Endothelial cell of umbilical vein (primary cell): Measurements from ENCODE around the gene ANXA2. TPM values are rescaled to one million over a fixed set of nuclear protein-coding genes. Genes with fewer than 3 reads are reported as not detected.

Source experiments
- BruUV-seq: library from RNA; stranded (reverse); fragments of 400-500 nt; replicated peaks from 2 replicates; lab custom pipeline; 2021; lab: Mats Ljungman, UMichigan
- CTCF ChIA-PET: fragments of 300-600, 350-600 bp; sonication (Branson Sonifier 250); formaldehyde crosslinking; loops from one replicate; lab custom pipeline; 2021; ENCODE audit warnings: antibody characterized with exemption, inconsistent platforms; lab: Charles Lee
- POLR2A ChIA-PET: fragments of 300-600, 350-600 bp; sonication (Branson Sonifier 250); formaldehyde crosslinking; loops from one replicate; lab custom pipeline; 2021; ENCODE audit warnings: antibody characterized with exemption, inconsistent platforms; lab: Charles Lee
- DNase-seq: peaks from one replicate; pipeline ENCODE4 v3.0.0-alpha.2; 2011; ENCODE audit warnings: low read depth, low spot score
- FAIRE-seq: peaks from 2 replicates; lab custom pipeline; 2011; peaks lifted over from hg19 to GRCh38; lab: Jason Lieb, UNC
- H2AFZ ChIP-seq: 2 replicates; pipeline ENCODE4 v1.6.0; 2012; ENCODE audit warnings: low read depth, low read length, control low read depth, inconsistent platforms
- H3K27ac ChIP-seq: 2 replicates; pipeline ENCODE4 v1.5.1; 2011; ENCODE audit warnings: low read depth, mild to moderate bottlenecking, control low read depth, low read length, moderate library complexity; ENCODE audit not compliant: insufficient read depth
- H3K27me3 ChIP-seq, 2 experiments: 2 replicates each; pipeline versions ENCODE4 v1.6.0 to v1.6.1; 2011; ENCODE audit warnings: low read length in 2 of 2, mixed read lengths in 1 of 2; ENCODE audit not compliant: control insufficient read depth in 2 of 2, insufficient read depth in 2 of 2
- H3K36me3 ChIP-seq, 2 experiments: 2 replicates in 1 of 2; 3 replicates in 1 of 2; pipeline ENCODE4 v1.5.1; 2011; ENCODE audit warnings: low read length in 2 of 2, mild to moderate bottlenecking in 1 of 2, moderate library complexity in 1 of 2; ENCODE audit not compliant: control insufficient read depth in 2 of 2, insufficient read depth in 2 of 2; ENCODE audit errors: extremely low read depth in 1 of 2
- H3K4me1 ChIP-seq: 3 replicates; pipeline ENCODE4 v1.5.1; 2011; ENCODE audit warnings: mild to moderate bottlenecking, low read length; ENCODE audit not compliant: control insufficient read depth, insufficient read depth; ENCODE audit errors: extremely low read depth
- H3K4me2 ChIP-seq: 2 replicates; pipeline ENCODE4 v1.6.1; 2011; ENCODE audit warnings: low read length, control low read depth, mixed read lengths; ENCODE audit not compliant: insufficient read depth
- H3K4me3 ChIP-seq, 3 experiments: fragments of 200-600 bp in 1 of 3; sonication (generic), shearing (Covaris generic) in 1 of 3; replicated peaks in 1 of 3; 2 replicates each; pipeline ENCODE4 v1.5.1; 2011 to 2016; ENCODE audit warnings: control low read depth in 3 of 3, low read length in 3 of 3, mild to moderate bottlenecking in 2 of 3, inconsistent platforms in 1 of 3, low read depth in 1 of 3, moderate library complexity in 1 of 3; ENCODE audit not compliant: insufficient read depth in 1 of 3
- H3K79me2 ChIP-seq: 2 replicates; pipeline ENCODE4 v1.6.0; 2012; ENCODE audit warnings: low read length, inconsistent platforms; ENCODE audit not compliant: control insufficient read depth, insufficient read depth
- H3K9ac ChIP-seq: replicated peaks from 2 replicates; pipeline ENCODE3; 2011; ENCODE audit warnings: low read length, control low read depth; ENCODE audit not compliant: insufficient read depth; ENCODE audit errors: extremely low read depth
- H3K9me1 ChIP-seq: replicated peaks from 3 replicates; pipeline ENCODE4 v1.6.0; 2011; ENCODE audit warnings: mild to moderate bottlenecking, low read length; ENCODE audit not compliant: control insufficient read depth, insufficient read depth; ENCODE audit errors: extremely low read depth
- H3K9me3 ChIP-seq: replicated peaks from 2 replicates; pipeline ENCODE4 v1.5.1; 2012; ENCODE audit warnings: low read length, inconsistent platforms; ENCODE audit not compliant: control insufficient read depth, insufficient read depth
- H4K20me1 ChIP-seq: replicated peaks from 2 replicates; pipeline ENCODE3; 2011; ENCODE audit warnings: mild to moderate bottlenecking, low read length; ENCODE audit not compliant: control insufficient read depth, insufficient read depth; ENCODE audit errors: extremely low read depth
- CTCF ChIP-seq, 2 donors: IDR thresholded peaks; 1 replicate in 1 of 2; 2 replicates in 1 of 2; pipeline ENCODE4 v1.5.1; 2011; ENCODE audit warnings: low read length in 2 of 2, mild to moderate bottlenecking in 2 of 2, moderate library complexity in 2 of 2, control low read depth in 1 of 2, inconsistent platforms in 1 of 2, low read depth in 1 of 2; ENCODE audit not compliant: insufficient read depth in 1 of 2; ENCODE audit errors: extremely low read depth in 1 of 2
- EZH2 ChIP-seq: IDR thresholded peaks from 2 replicates; pipeline ENCODE4 v1.6.1; 2012; ENCODE audit warnings: borderline replicate concordance, low read depth, mild to moderate bottlenecking, moderate library complexity, low read length, inconsistent platforms; ENCODE audit not compliant: severe bottlenecking
- FOS ChIP-seq: IDR thresholded peaks from 2 replicates; pipeline ENCODE4 v1.6.1; 2011; ENCODE audit warnings: mild to moderate bottlenecking, low read length, moderate library complexity, borderline replicate concordance; ENCODE audit not compliant: insufficient read depth
- GATA2 ChIP-seq: IDR thresholded peaks from 2 replicates; pipeline ENCODE4 v1.7.0; 2011; ENCODE audit warnings: low read depth, mild to moderate bottlenecking, moderate library complexity, mixed read lengths, low read length; ENCODE audit not compliant: insufficient read length, insufficient read depth
- JUN ChIP-seq: IDR thresholded peaks from 2 replicates; pipeline ENCODE4 v1.6.1; 2011; ENCODE audit warnings: borderline replicate concordance, low read depth; ENCODE audit not compliant: insufficient read length, insufficient read depth
- MAX ChIP-seq: IDR thresholded peaks from 2 replicates; pipeline ENCODE4 v1.6.1; 2011; ENCODE audit not compliant: insufficient read depth, insufficient read length
- MYC ChIP-seq: IDR thresholded peaks from one replicate; pipeline ENCODE4 v1.6.1; 2011; ENCODE audit warnings: mild to moderate bottlenecking, low read depth, low read length
- POLR2A ChIP-seq: IDR thresholded peaks from 2 replicates; pipeline ENCODE4 v1.6.1; 2012; ENCODE audit warnings: low read depth, mild to moderate bottlenecking, control low read depth, low read length
- POLR2AphosphoS5 ChIP-seq: IDR thresholded peaks from 2 replicates; pipeline ENCODE4 v1.6.1; 2012; ENCODE audit warnings: low read depth, mild to moderate bottlenecking, control low read depth, low read length, moderate library complexity; ENCODE audit not compliant: insufficient read depth
- dilution Hi-C: fragments of 300-500 bp; cut with MboI; formaldehyde crosslinking; loops from one replicate; pipeline ENCODE4 v1.15.0; 2019; ENCODE audit warnings: low sequenced_read_pairs; ENCODE audit not compliant: extremely low pct_ligation_motif_present
- intact Hi-C: fragments of 100-400 bp; cut with micrococcal nuclease; formaldehyde crosslinking; loops from one replicate; pipeline ENCODE4 v1.10.0; 2022
- polyA plus RNA-seq, 4 experiments: library from polyadenylated mRNA; depleted of rRNA in 3 of 4; stranded (reverse) in 3 of 4; unstranded in 1 of 4; fragments of >200 nt; gene quantifications; 2 replicates each; pipeline versions ENCODE4 v1.2.1 to v1.2.3, GENCODE V29; 2011 to 2012; ENCODE audit warnings: missing spikeins in 1 of 4
- total RNA-seq: library from RNA; stranded (reverse); gene quantifications from 2 replicates; pipeline ENCODE4 v1.2.3, GENCODE V29; 2021

The ANXA2 gene
- total and polyA plus RNA-seq, 2 donors (not counting 3 experiments of a cell fraction or from before 2014, with no cell fraction given), result 2,725 to 3,299 TPM

GRCh38 chr15:60392601-60392985, 5.2 kb downstream of the ANXA2 start:
- DNase-seq (peak; percentile 66), FAIRE-seq (no peak)
- POLR2A ChIA-PET, result interaction anchor here (0.9 to 4.7 kb wide), 6 partner anchors 16 to 49 kb away, joined by 3 to 27 read pairs (median 4); no protein-coding TSS in a partner anchor
- BruUV-seq, result no TSS peak
- Histone ChIP-seq H3K27me3 (no peaks in the 10 kb centered on the region), H3K36me3 (peaks cover 5 to 11% of the 10 kb centered on the region in 2 experiments), H3K27ac (peak overlapping the region; percentile 97), H3K9ac (peak overlapping the region; percentile 100), H3K4me1 (peaks cover 73% of the 10 kb centered on the region), H3K79me2 (peaks cover 100% of the 10 kb centered on the region), H3K4me3 (peak overlapping the region in 1 of 3 experiments; percentile 96), H3K4me2 (peak overlapping the region; percentile 96), H4K20me1 (peaks cover 20% of the 10 kb centered on the region), H3K9me1 (no peaks in the 10 kb centered on the region), H2AFZ (no peak overlapping the region), H3K9me3 (no peaks in the 10 kb centered on the region)
- TF ChIP-seq POLR2A, result no peak
- TF ChIP-seq CTCF (IDR thresholded peaks at IDR 0.05; ENCODE audit: extremely low read depth in 1 of 2, insufficient read depth in 1 of 2, low read depth in 1 of 2, low read length in 2 of 2), result no peak
- no peak for TF ChIP-seq JUN
- TF ChIP-seq MAX, result no peak
- no peak for TF ChIP-seq MYC
- no peak for TF ChIP-seq POLR2AphosphoS5
- TF ChIP-seq EZH2, result no peak
- TF ChIP-seq FOS, result no peak
- TF ChIP-seq GATA2, result no peak
- CTCF ChIA-PET, result interaction anchor here (0.6 to 3.8 kb wide), 7 partner anchors 18 to 50 kb away, joined by 3 to 23 read pairs (median 5); no protein-coding TSS in a partner anchor
- intact Hi-C loops, result loop anchor here (2.0 kb wide), 1 partner anchor 22 kb away; no protein-coding TSS in a partner anchor
- dilution Hi-C loops, result no loop called here
